PC-9 (cell line): ENCODE measurements around the gene ABHD8. TPM values are rescaled to one million over a fixed set of nuclear protein-coding genes. Genes with fewer than 3 reads are reported as not detected.

Experiments
- BruUV-seq: library from RNA; stranded (reverse); fragments of 400-500 nt; replicated peaks from 2 replicates; lab custom pipeline; 2021; lab: Mats Ljungman, UMichigan
- CTCF ChIA-PET: fragments of 300-600 bp; sonication (Branson Sonifier 250); formaldehyde crosslinking; loops from one replicate; lab custom pipeline; 2022; ENCODE audit warnings: antibody characterized with exemption; lab: Charles Lee
- POLR2A ChIA-PET: fragments of 300-600 bp; sonication (Branson Sonifier 250); formaldehyde crosslinking; loops from one replicate; lab custom pipeline; 2022; ENCODE audit warnings: antibody characterized with exemption; ENCODE audit not compliant: unreplicated experiment; lab: Charles Lee
- DNase-seq, 2 experiments: peaks; one replicate each; pipeline versions ENCODE4 v3.0.0 to v3.0.0-alpha.2; 2015 to 2022; ENCODE audit warnings: mixed read lengths in 1 of 2
- H2AFZ ChIP-seq: fragments of 200-600 bp; sonication (generic); 2 replicates; pipeline ENCODE4 v1.8.1; 2017; ENCODE audit warnings: antibody characterized with exemption
- H3F3A ChIP-seq: fragments of 200-600 bp; sonication (generic); 2 replicates; pipeline ENCODE4 v1.8.1; 2017; ENCODE audit warnings: antibody characterized with exemption, mild to moderate bottlenecking, low read depth; ENCODE audit not compliant: insufficient read depth
- H3K27ac ChIP-seq: fragments of 200-600 bp; sonication (generic); 2 replicates; pipeline ENCODE4 v1.6.1; 2016; ENCODE audit warnings: mixed run types
- H3K27me3 ChIP-seq: fragments of 200-600 bp; sonication (generic); 2 replicates; pipeline ENCODE4 v1.6.1; 2016; ENCODE audit warnings: low read depth, mixed run types; ENCODE audit not compliant: insufficient read depth
- H3K36me3 ChIP-seq: fragments of 200-600 bp; sonication (generic); 2 replicates; pipeline ENCODE4 v1.6.1; 2016; ENCODE audit warnings: low read depth, mixed run types
- H3K4me1 ChIP-seq: fragments of 200-600 bp; sonication (generic); replicated peaks from 2 replicates; pipeline ENCODE4 v1.6.1; 2016; ENCODE audit warnings: mixed run types; ENCODE audit not compliant: insufficient read depth
- H3K4me2 ChIP-seq: fragments of 200-600 bp; sonication (generic); 2 replicates; pipeline ENCODE4 v1.6.1; 2017; ENCODE audit warnings: mixed run types
- H3K4me3 ChIP-seq: fragments of 200-600 bp; sonication (generic); 2 replicates; pipeline ENCODE4 v1.6.1; 2016; ENCODE audit warnings: mixed run types
- H3K79me2 ChIP-seq: fragments of 200-600 bp; sonication (generic); 2 replicates; pipeline ENCODE4 v1.6.1; 2017; ENCODE audit warnings: low read depth, mixed run types
- H3K9me2 ChIP-seq: fragments of 200-600 bp; sonication (generic); 2 replicates; pipeline ENCODE4 v1.8.1; 2017; ENCODE audit warnings: mild to moderate bottlenecking; ENCODE audit not compliant: insufficient read depth
- H3K9me3 ChIP-seq: fragments of 200-600 bp; sonication (generic); 2 replicates; pipeline ENCODE4 v1.8.1; 2016; ENCODE audit warnings: low read depth; ENCODE audit not compliant: insufficient read depth
- H4K20me1 ChIP-seq: fragments of 200-600 bp; sonication (generic); 2 replicates; pipeline ENCODE4 v1.8.1; 2017; ENCODE audit not compliant: insufficient read depth
- CTCF ChIP-seq: fragments of 200-600 bp; sonication (generic); conservative IDR thresholded peaks from 2 replicates; pipeline ENCODE4 v1.6.1; 2017; ENCODE audit warnings: mixed run types, antibody characterized with exemption, mild to moderate bottlenecking, moderate library complexity
- EZH2 ChIP-seq: fragments of 200-600 bp; sonication (generic); IDR thresholded peaks from 2 replicates; pipeline ENCODE4 v1.8.0; 2017; ENCODE audit warnings: antibody characterized with exemption, low read depth
- intact Hi-C: fragments of 100-400 bp; cut with micrococcal nuclease; formaldehyde crosslinking; loops from one replicate; pipeline ENCODE4 v1.10.0; 2022; ENCODE audit not compliant: unreplicated experiment
- total RNA-seq: library from RNA; stranded (reverse); gene quantifications from 2 replicates; pipeline ENCODE4 v1.2.3, GENCODE V29; 2021

The ABHD8 gene
- total RNA-seq, 1 experiment from 2014 or later: 37.5 TPM

- ChIA-PET POLR2A (interaction anchor here (0.6 kb wide), 3 partner anchors 15 to 584 kb away, joined by 5 to 21 read pairs (median 8); partner anchors contain the start of gene MAP1S), CTCF (interaction anchor here (0.6 kb wide), 4 partner anchors 13 to 195 kb away, joined by 3 to 8 read pairs (median 3); no protein-coding TSS in a partner anchor)
- TF ChIP-seq CTCF: no peak
- no peak for TF ChIP-seq EZH2
- Histone ChIP-seq H3F3A (peaks cover 37% of the 10 kb centered on the region), H3K36me3 (no peaks in the 10 kb centered on the region), H4K20me1 (no peaks in the 10 kb centered on the region), H3K4me3 (peak overlapping the region; percentile 79), H2AFZ (peak overlapping the region; percentile 82), H3K4me1 (peaks cover 29% of the 10 kb centered on the region), H3K27me3 (no peaks in the 10 kb centered on the region), H3K9me2 (no peaks in the 10 kb centered on the region), H3K27ac (no peak overlapping the region), H3K9me3 (no peaks in the 10 kb centered on the region), H3K79me2 (no peaks in the 10 kb centered on the region), H3K4me2 (peak overlapping the region; percentile 84)
- intact Hi-C loops: loop anchor here (5.0 kb wide), 1 partner anchor 36 kb away; no protein-coding TSS in a partner anchor
- BruUV-seq: TSS peak; percentile 15
- DNase-seq: no peak
Measured at GRCh38 chr19:17328517-17329365, 25.5 kb upstream of the ABHD8 start.

- Histone ChIP-seq H3F3A (peaks cover 37% of the 10 kb centered on the region), H3K4me1 (peaks cover 23% of the 10 kb centered on the region), H3K27me3 (no peaks in the 10 kb centered on the region), H3K36me3 (no peaks in the 10 kb centered on the region), H3K9me2 (no peaks in the 10 kb centered on the region), H3K79me2 (no peaks in the 10 kb centered on the region), H3K4me3 (peak overlapping the region; percentile 79), H2AFZ (peak overlapping the region; percentile 82), H3K27ac (peak overlapping the region; percentile 33; the same call in 1 of the 2 replicates), H4K20me1 (peaks cover 3% of the 10 kb centered on the region; the same call in 1 of the 2 replicates), H3K9me3 (no peaks in the 10 kb centered on the region), H3K4me2 (peak overlapping the region; percentile 84)
- ChIA-PET POLR2A (interaction anchor here (0.6 to 0.7 kb wide), 5 partner anchors 16 to 583 kb away, joined by 3 to 21 read pairs (median 5); partner anchors contain the start of genes MAP1S and PGLS), CTCF (interaction anchor here (0.6 kb wide), 4 partner anchors 12 to 194 kb away, joined by 3 to 8 read pairs (median 3); no protein-coding TSS in a partner anchor)
- DNase-seq: peak; percentile 86 to 87
- BruUV-seq: TSS peak; percentile 33
- intact Hi-C loops: loop anchor here (5.0 kb wide), 1 partner anchor 36 kb away; no protein-coding TSS in a partner anchor
- TF ChIP-seq EZH2: no peak
- peak; percentile 70 for TF ChIP-seq CTCF
Measured at GRCh38 chr19:17327654-17328516, 24.7 kb upstream of the ABHD8 start.
